ENCODE measurements around the gene CDH4. TPM values are rescaled to one million over a fixed set of nuclear protein-coding genes. Genes with fewer than 3 reads are reported as not detected.

The CDH4 gene
- total and polyA plus RNA-seq, 2 of the 8 experiments (the other 6 are each of a cell fraction or from before 2014, with no cell fraction given), result 4.3 to 7.9 TPM

DNA sequence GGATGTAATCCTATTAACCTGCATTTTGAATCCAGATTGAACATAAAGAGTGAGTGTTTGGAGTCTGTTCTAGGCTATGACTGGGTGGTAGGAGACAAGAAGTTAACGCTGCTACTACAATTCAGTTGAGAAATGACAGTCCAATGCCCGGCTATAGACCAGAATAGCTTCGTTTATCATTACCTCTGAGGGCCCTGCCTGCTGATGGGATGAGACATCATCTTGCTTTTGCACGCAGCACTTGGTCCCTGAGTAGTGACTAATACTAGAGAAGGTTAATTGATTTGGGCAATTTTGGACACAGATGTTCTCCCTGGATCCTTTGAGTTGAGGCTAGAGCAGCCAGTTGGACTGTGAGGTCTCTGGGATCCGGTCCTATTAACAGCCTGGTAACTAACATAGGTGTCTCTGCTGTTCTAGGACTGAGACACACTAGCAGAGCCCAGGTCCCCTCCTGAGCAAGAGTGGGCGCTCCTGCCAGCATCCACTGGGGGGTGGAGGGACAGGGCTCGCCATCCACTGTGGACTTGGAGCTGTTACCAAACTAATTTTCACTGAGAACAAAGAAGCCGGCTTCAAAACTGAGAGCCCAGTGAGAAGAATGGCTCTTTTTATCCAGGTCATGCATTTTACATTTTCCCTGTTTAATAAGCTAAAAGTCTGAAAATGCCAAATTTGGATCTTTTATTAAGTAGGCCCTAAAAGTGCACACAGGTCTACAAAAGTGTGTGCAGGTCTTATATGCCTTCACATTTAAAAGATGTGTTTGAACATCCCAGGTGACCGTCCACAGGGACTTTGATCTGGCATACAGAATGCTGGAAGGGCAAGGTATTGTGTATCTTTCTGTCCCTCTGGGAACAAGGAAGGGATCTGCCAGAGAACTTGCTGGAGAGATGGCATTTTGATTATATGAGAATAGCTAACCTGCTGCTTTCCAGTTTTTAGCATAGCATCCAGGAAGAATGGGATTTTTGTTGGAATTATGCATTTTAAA is 212.5 kb downstream of the CDH4 start (continued):
- TF ChIP-seq CHD2 (IDR thresholded peaks at IDR 0.05; ENCODE audit: low read length) (no peak), ASH2L (IDR thresholded peaks at IDR 0.05; ENCODE audit: low read length) (no peak), CTBP2 (IDR thresholded peaks at IDR 0.05; ENCODE audit: borderline replicate concordance, insufficient read depth, insufficient read length, low read length) (no peak), HDAC2 (IDR thresholded peaks at IDR 0.05; ENCODE audit: borderline replicate concordance in 1 of 2, low read depth in 2 of 2, low read length in 2 of 2) (no peak), SRF (IDR thresholded peaks at IDR 0.05; ENCODE audit: low read depth, low read length) (no peak), CBX5 (IDR thresholded peaks at IDR 0.05; ENCODE audit: low read depth, low read length) (no peak), JUN (IDR thresholded peaks at IDR 0.05; ENCODE audit: low read depth, low read length) (no peak), TAF1 (IDR thresholded peaks at IDR 0.05; ENCODE audit: low read depth, low read length) (no peak)

Data from H1 (cell line).